Progenitor cell of endocrine pancreas (in vitro differentiated cells): ENCODE results near the gene MAPK12. TPM values are rescaled to one million over a fixed set of nuclear protein-coding genes. Genes with fewer than 3 reads are reported as not detected.

Experiments
- DNase-seq: peaks from one replicate; pipeline ENCODE4 v3.0.0; 2021; ENCODE audit warnings: low spot score; ENCODE audit not compliant: unreplicated experiment
- H3K27ac Mint-ChIP-seq: 2 replicates; pipeline ENCODE4 v1.8.0; 2021; ENCODE audit warnings: mild to moderate bottlenecking, moderate library complexity, mixed read lengths
- H3K27me3 Mint-ChIP-seq: 2 replicates; pipeline ENCODE4 v1.8.0; 2021; ENCODE audit warnings: mixed read lengths
- H3K36me3 Mint-ChIP-seq: 2 replicates; pipeline ENCODE4 v1.8.0; 2022; ENCODE audit warnings: mixed read lengths; ENCODE audit not compliant: insufficient read depth
- H3K4me1 Mint-ChIP-seq: 2 replicates; pipeline ENCODE4 v1.8.0; 2021; ENCODE audit warnings: low read depth, mixed read lengths
- H3K4me3 Mint-ChIP-seq: 2 replicates; pipeline ENCODE4 v1.8.0; 2021; ENCODE audit warnings: low read depth, mild to moderate bottlenecking, moderate library complexity, mixed read lengths
- H3K9me3 Mint-ChIP-seq: 2 replicates; pipeline ENCODE4 v1.8.0; 2021; ENCODE audit warnings: low read depth, mixed read lengths
- total RNA-seq: library from RNA; stranded (reverse); gene quantifications from 2 replicates; pipeline ENCODE4 v1.2.1, GENCODE V29; 2021
- TF ChIP-seq, protein P1 (sequence below): fragments of 200-600 bp; sonication (generic); IDR thresholded peaks from one replicate; pipeline ENCODE4 v1.5.0; 2021; ENCODE audit warnings: antibody characterized with exemption, mild to moderate bottlenecking; ENCODE audit not compliant: unreplicated experiment

The MAPK12 gene
- total RNA-seq, 1 donor from 2014 or later: 53.7 TPM

DNA sequence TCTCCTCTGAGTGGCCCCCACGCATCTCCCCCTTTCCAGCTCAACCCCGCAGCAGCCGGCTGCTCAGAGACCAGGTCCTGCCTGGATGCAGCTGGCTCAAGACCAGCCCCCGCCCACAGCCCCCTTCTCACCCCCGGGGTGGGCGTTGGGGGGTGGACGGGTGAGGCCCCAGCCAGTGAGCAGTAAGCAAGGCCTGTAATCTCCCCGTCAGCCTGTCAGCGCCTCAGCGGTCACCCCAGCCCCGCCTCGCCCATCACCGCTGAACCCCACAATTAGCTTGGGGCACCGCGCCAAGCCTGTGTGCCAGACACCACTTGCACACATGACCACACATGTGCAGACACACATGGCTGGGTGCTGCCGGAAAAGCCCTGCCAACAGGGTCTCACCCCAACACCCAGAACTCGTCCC is 40.1 kb upstream of the MAPK12 start:
- H3K4me3 Mint-ChIP-seq: no peak overlapping the region
- no peak for DNase-seq

DNA sequence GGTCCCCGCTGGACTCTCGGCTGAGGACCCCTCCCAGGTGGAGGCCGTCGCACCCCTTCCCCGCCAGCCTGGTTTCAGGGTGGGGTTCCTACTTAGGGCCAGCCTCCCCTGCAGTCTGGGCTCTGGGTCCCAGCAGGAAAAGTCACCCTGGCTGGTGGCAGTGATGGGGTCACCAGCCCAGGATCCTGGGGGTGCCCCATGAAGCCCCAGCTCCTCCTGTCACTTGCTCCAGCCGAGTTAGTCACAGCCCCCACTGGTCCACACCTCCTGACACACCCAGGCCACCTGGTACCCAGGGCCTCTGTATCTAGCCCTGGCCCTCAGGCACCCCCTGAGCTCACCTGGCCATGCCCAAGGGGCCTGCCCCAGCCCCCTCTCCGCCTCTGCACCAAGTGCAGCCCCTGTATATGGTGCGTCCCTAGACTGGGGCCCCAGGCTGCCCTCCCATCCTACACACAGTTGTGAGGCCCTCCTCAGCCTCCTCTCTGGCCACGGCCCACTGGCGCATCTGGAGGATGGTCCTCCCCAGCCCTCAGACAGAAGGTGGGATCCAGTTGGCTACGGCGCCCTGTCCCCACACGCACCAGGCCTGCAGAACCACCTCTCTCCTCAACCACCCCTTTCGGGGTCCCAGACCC is 39.3 kb upstream of the MAPK12 start:
- H3K27ac Mint-ChIP-seq: peak overlapping the region; percentile 10
- no peaks in the 10 kb centered on the region for H3K36me3 Mint-ChIP-seq
- TF ChIP-seq, protein P1, sequence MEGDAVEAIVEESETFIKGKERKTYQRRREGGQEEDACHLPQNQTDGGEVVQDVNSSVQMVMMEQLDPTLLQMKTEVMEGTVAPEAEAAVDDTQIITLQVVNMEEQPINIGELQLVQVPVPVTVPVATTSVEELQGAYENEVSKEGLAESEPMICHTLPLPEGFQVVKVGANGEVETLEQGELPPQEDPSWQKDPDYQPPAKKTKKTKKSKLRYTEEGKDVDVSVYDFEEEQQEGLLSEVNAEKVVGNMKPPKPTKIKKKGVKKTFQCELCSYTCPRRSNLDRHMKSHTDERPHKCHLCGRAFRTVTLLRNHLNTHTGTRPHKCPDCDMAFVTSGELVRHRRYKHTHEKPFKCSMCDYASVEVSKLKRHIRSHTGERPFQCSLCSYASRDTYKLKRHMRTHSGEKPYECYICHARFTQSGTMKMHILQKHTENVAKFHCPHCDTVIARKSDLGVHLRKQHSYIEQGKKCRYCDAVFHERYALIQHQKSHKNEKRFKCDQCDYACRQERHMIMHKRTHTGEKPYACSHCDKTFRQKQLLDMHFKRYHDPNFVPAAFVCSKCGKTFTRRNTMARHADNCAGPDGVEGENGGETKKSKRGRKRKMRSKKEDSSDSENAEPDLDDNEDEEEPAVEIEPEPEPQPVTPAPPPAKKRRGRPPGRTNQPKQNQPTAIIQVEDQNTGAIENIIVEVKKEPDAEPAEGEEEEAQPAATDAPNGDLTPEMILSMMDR: no peak
- H3K4me1 Mint-ChIP-seq: peaks cover 15% of the 10 kb centered on the region
- H3K9me3 Mint-ChIP-seq: no peaks in the 10 kb centered on the region
- H3K27me3 Mint-ChIP-seq: no peaks in the 10 kb centered on the region
- no peak overlapping the region for H3K4me3 Mint-ChIP-seq
- no peak for DNase-seq

More for the DNA sequence above, 40.1 kb upstream of the MAPK12 start:
- Mint-ChIP-seq H3K4me1 (peaks cover 22% of the 10 kb centered on the region), H3K36me3 (no peaks in the 10 kb centered on the region), H3K27me3 (no peaks in the 10 kb centered on the region), H3K9me3 (no peaks in the 10 kb centered on the region), H3K27ac (no peak overlapping the region)
- TF ChIP-seq, protein P1: no peak

DNA sequence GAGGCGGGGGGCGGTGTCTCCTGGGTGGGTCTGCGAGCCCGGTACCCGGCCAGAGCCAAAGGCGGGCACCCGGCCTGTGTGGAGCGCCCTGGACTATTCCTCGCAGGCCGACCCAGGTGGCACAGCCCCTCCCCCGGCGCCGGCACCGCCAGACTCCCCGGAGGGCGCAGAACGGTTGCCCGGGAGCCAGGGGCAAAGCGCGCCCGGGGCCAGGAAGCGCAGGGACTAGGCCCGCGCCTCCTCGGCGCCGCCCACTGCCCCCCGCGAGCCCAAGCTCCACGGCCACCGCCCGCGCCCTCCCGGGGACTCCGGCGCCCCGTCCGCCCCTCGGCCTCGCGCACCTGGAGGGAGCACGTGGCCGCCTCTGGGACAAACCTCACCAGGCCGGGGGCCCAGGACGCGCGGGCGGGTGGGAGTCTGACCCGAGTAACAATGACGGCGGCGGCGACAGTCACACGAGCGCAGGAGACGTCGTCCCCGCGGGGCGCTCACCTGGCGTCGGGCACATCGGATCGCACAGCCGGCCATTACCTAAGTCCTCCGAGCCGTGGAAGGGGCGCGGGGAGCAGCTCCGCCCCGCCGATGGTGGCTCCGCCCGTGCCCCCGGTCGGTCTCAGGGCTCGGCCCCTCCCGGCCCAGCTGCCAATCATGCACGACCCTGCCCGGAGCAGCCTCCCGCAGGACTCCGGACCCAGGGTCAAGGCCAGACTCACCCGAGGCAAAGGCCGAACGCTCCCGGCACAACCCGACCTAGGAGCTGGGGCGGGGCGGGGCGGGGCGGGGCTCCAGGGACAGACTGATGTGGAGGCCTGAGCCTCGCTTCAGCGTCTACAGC is 38.5 kb upstream of the MAPK12 start:
- TF ChIP-seq, protein P1: peak; percentile 8
- no peaks in the 10 kb centered on the region for H3K27me3 Mint-ChIP-seq
- H3K9me3 Mint-ChIP-seq: no peaks in the 10 kb centered on the region
- H3K4me1 Mint-ChIP-seq: peaks cover 18% of the 10 kb centered on the region
- H3K27ac Mint-ChIP-seq: no peak overlapping the region
- no peak overlapping the region for H3K4me3 Mint-ChIP-seq
- no peak for DNase-seq
- no peaks in the 10 kb centered on the region for H3K36me3 Mint-ChIP-seq

DNA sequence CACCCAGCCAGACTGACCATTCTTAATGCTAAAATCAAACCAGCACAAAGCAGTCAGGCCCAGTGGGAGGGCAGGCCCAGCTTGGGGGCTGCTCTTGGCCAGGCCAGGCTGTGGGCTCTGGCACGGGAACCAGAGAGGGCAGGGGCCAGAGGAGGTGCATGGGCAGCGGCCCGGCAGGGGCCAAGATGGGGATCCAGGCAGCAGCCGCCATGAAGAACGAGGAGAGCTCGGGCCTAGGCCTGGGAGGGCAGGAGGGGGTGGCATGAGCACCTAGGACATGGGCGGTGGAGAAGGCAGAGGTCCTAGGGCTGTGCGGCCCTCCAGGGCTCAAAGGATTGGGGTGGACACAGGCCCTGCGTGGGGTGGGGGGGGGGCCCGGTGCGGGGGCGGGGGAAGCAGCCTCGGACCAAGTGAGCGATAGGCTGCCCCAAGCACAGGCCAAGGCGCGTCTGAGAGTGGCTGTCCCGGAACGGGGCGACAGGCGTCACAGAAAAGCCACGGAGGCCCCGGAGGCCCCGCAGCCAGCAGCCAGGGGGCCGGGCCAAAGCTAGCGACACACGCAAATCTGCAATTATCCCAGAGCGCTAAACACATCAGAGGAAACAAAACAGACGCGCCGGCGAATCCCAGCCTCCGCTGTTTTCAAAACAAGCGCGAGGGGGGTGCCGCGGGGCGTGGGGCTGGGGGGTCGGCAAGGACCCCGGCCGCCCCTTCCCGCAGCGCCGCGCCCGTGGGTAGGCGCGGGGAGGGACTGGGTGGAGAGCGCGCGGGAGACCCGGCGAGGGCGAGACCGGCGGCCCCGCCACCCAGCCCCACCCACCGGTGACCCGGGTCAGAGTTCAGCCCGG is 37.7 kb upstream of the MAPK12 start:
- no peaks in the 10 kb centered on the region for H3K27me3 Mint-ChIP-seq
- no peaks in the 10 kb centered on the region for H3K9me3 Mint-ChIP-seq
- no peak for DNase-seq
- no peaks in the 10 kb centered on the region for H3K36me3 Mint-ChIP-seq
- peaks cover 16% of the 10 kb centered on the region for H3K4me1 Mint-ChIP-seq
- TF ChIP-seq, protein P1: no peak
- no peak overlapping the region for H3K27ac Mint-ChIP-seq
- H3K4me3 Mint-ChIP-seq: peak overlapping the region; percentile 29

DNA sequence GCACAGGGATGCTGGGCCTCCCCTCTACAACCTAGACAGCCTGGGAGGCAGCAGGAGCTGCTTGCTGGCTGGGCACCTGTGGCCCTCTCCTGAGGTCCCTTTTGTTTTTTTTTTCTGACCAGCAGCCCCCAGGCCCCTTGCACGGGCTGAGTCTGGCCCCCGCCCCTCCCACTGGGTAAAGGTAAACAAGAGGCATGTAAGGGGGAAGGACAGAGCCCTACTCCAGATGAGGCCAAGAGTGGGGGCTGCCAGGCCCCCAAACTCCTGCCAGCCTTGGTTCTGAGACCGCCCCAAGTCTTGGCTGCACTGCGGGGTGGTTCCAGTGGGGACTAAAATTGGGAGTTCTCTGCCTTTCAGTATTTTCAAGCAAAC is 36.8 kb upstream of the MAPK12 start:
- Mint-ChIP-seq H3K27ac (no peak overlapping the region), H3K9me3 (no peaks in the 10 kb centered on the region), H3K27me3 (no peaks in the 10 kb centered on the region), H3K4me3 (no peak overlapping the region), H3K36me3 (no peaks in the 10 kb centered on the region), H3K4me1 (peaks cover 15% of the 10 kb centered on the region)
- no peak for DNase-seq
- TF ChIP-seq, protein P1: no peak
